ENCODE measurements around the gene PLXNA2.

The PLXNA2 gene

GRCh38 chr1:207988326-207989165, 255.6 kb downstream of the PLXNA2 start:
- DNase-seq, result no peak

DNA sequence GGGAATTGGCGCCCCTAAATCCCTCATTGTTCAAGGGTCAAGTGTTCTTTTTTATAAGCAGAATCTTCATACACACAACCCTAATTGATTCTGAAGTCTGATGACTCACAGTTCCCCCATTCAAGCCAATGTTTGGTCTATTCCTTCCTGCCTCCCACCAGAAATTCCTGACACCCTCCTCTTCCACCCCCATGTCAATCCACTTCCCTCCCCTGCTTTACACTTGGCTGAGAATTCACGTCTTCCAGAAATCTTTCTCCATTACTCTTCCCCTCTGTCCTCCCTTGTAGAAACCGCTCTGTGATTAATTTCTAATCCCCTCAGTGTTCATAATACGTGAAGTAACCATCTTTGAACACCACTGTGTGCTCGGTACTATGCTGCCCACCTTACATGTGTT, 257.0 kb downstream of the PLXNA2 start:
- DNase-seq, result no peak

DNA sequence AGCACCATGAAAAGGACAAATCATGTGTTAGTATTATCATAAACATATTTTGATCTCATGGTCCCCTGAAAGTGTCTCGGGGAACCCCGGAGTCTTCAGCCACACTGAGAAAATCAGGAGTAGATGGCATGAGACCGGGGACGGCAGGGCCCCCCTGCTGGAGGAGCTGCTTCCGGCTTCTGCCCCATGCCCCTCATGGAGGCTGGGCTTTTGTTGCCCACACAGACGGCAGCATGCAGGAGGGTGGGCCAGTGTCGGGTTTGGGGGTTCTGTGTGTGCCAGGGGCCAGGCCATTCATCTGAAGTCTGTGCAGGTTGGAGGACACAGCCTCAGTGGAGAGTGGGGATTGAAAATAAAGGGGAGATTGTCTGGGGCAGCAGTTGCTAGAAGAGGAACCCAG, 258.2 kb downstream of the PLXNA2 start:
- no peak for DNase-seq

DNA sequence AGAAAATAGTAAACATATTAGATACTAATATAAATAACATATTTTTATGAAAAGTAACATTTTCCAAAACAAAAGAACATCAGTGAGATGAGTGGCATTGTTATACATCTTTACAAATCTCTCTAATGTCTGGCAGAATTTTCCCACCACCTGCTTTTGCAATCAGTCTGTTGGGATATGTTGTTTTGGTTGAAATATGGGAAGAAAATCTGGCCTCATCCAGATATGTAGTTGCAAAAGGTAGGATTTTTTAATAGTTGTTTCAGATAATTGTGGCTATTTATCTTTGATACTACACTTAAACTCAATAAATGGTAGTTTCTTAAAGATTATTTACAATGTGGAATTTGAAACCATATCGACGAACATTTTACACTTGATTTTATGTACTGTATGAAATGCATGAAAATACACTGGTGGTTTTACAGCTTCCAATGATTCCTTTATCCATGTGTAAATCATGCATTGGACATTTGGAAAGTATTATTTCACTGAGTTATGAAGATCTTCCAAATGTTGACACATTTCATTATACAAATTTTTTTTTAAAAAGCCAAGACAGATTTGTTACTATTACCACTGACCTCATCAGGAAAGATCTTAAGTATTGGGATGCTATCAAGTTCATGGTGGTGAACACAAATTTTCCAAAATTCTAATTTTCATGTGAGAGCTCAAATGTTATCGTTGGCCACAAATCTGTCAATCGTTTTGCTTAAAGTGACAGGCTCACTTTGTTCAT, 259.2 kb downstream of the PLXNA2 start:
- DNase-seq, result no peak

DNA sequence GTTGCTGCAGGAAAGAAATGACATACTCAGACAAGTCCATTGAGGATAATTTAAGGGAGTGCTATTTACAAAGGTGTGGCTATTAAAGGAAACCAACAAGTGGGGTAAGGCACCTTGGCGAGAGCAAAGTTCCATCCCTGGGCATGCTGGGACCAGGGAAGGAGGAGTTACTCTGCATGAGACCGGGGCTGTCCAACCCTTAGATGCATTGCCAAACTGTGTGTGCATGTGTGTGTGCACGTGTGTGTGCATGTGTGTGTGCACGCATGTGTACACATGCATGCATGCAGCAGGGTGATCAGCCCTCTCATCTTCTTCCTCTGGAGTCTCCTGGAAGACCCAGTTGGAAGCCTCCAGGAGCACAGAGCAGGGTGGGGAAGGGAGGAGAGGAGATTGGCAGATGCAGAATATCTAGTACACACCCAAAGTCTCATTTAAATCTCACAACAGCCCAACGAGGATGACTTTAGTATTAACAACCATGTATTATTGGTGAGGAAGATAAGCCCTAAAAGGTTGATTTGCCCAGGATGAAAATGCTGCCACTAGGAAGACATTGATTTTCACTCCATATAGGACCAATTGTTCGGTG, 261.0 kb downstream of the PLXNA2 start:
- no peak for DNase-seq

- DNase-seq, result no peak
Measured at GRCh38 chr1:207981976-207982375, 262.2 kb downstream of the PLXNA2 start.

GRCh38 chr1:207978441-207978840, 265.7 kb downstream of the PLXNA2 start:
- no peak for DNase-seq

DNA sequence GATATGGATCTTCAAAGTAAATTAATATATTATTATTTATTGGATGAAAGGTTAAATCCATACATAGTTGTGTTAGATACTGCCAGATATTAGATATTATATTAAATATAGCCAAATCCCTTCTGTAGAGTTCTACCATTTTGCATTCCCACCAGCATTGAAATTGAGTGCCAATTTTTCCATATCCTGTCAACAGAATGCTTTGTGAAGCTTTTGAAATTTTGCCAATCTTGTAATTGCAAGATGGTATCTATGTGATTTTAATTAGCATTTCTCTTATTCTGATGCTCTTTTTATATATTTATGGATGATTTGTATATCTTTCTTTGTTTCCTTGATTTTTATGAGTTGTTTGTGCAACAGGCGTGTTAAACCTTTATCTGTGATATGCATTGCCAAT, 266.3 kb downstream of the PLXNA2 start:
- no peak for DNase-seq

- no peak for DNase-seq
Measured at GRCh38 chr1:207973898-207974568, 270.2 kb downstream of the PLXNA2 start.

DNA sequence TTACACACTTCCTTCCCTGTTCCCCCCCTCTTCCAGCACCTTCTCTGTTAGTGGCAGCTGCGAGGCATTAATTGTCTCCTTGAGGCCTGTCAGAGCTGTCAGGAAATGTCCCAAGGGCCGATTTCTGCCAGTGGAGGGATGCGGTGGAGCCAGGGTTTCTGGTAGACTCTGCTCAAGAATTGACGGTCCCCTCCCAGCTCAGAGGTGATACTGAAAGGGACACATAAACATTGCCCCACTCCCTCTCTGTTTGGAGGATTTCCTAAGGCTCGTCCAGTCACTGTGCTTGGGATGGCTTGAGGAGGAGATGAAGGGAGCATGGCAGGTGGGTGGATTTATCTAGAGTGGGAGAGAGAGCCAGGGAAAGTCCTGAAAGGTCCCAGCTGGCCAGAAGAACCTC, 271.8 kb downstream of the PLXNA2 start:
- no peak for DNase-seq
